Omental fat pad (tissue), 4 donors: ENCODE results near the gene POLR3H. TPM values are rescaled to one million over a fixed set of nuclear protein-coding genes. Genes with fewer than 3 reads are reported as not detected.

Source experiments
- ATAC-seq: fragments of 150-250 bp; one replicate; pipeline ENCODE4 v1.9.1; 2016; ENCODE audit warnings: mild to moderate bottlenecking, moderate library complexity; ENCODE audit not compliant: low FRiP score
- DNase-seq: peaks from one replicate; pipeline ENCODE4 v3.0.0-alpha.2; 2019; ENCODE audit warnings: low spot score
- total RNA-seq, 4 donors: library from RNA; depleted of rRNA; stranded (reverse); fragments of >200 nt; gene quantifications; one replicate each; pipeline ENCODE4 v1.1.0, GENCODE V29; 2016
- TF ChIP-seq, protein P1 (sequence below), 3 donors: fragments of 450-650 bp; IDR thresholded peaks; one replicate each; pipeline ENCODE4 v1.5.1; 2016 to 2017; ENCODE audit warnings: antibody characterized with exemption in 3 of 3, mild to moderate bottlenecking in 3 of 3, moderate library complexity in 2 of 3

POLR3H gene
- total RNA-seq, 4 donors from 2014 or later, result 17.0 to 37.7 (median 22.3) TPM

- ATAC-seq (no peak), DNase-seq (no peak)
- TF ChIP-seq, protein P1, sequence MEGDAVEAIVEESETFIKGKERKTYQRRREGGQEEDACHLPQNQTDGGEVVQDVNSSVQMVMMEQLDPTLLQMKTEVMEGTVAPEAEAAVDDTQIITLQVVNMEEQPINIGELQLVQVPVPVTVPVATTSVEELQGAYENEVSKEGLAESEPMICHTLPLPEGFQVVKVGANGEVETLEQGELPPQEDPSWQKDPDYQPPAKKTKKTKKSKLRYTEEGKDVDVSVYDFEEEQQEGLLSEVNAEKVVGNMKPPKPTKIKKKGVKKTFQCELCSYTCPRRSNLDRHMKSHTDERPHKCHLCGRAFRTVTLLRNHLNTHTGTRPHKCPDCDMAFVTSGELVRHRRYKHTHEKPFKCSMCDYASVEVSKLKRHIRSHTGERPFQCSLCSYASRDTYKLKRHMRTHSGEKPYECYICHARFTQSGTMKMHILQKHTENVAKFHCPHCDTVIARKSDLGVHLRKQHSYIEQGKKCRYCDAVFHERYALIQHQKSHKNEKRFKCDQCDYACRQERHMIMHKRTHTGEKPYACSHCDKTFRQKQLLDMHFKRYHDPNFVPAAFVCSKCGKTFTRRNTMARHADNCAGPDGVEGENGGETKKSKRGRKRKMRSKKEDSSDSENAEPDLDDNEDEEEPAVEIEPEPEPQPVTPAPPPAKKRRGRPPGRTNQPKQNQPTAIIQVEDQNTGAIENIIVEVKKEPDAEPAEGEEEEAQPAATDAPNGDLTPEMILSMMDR (IDR thresholded peaks at IDR 0.05), result no peak
Observed at GRCh38 chr22:41523464-41524221, 20.6 kb downstream of the POLR3H start.

DNA sequence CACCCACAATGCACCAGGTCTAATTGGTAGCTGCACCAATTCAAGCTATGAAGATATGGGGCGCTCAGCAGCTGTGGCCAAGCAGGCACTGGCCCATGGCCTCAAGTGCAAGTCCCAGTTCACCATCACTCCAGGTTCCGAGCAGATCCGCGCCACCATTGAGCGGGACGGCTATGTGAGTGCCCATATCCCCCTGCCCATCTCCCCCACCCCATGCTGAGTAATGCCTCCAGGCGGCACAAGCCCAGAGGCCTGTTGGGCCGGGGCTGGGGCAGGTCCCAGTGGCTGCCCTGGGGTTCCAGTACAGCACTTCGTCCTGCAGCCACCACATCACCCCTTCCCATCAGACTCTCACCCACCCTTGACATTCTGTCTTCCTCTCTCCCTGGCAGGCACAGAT, 21.5 kb downstream of the POLR3H start:
- TF ChIP-seq, protein P1 (IDR thresholded peaks at IDR 0.05), result no peak
- ATAC-seq (no peak), DNase-seq (no peak)

GRCh38 chr22:41521126-41521525, 23.1 kb downstream of the POLR3H start:
- ATAC-seq (no peak), DNase-seq (no peak)
- TF ChIP-seq, protein P1 (IDR thresholded peaks at IDR 0.05), result no peak

DNA sequence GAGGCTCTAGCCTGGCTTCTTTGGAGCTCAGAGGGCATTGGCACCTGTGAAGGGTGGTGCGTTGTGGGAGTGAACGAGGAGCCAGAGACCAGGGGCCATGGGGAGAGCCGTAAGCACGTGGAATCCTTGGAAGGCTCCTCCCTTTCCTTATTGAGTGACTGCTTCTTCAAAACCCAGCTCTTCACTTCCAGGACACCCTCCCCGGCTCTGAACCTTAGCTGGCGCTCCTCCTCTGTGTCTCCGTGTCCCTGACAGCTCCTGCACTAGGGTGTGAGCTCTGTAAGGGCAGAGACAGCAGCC, 26.3 kb downstream of the POLR3H start:
- TF ChIP-seq, protein P1 (IDR thresholded peaks at IDR 0.05), result no peak
- DNase-seq, result no peak
- ATAC-seq, result no peak

GRCh38 chr22:41517172-41518047, 26.9 kb downstream of the POLR3H start:
- peak; percentile 46 for ATAC-seq
- DNase-seq, result peak; percentile 90
- TF ChIP-seq, protein P1 (IDR thresholded peaks at IDR 0.05), result peak in 1 of 3 donors; percentile 78

GRCh38 chr22:41516462-41516861, 27.8 kb downstream of the POLR3H start:
- TF ChIP-seq, protein P1 (IDR thresholded peaks at IDR 0.05), result no peak
- DNase-seq (no peak), ATAC-seq (no peak)
